Measurements from ENCODE around the gene MARCKS. TPM values are rescaled to one million over a fixed set of nuclear protein-coding genes. Genes with fewer than 3 reads are reported as not detected.

MARCKS gene
- polyA plus RNA-seq, 1 experiment: 47.0 TPM

DNA sequence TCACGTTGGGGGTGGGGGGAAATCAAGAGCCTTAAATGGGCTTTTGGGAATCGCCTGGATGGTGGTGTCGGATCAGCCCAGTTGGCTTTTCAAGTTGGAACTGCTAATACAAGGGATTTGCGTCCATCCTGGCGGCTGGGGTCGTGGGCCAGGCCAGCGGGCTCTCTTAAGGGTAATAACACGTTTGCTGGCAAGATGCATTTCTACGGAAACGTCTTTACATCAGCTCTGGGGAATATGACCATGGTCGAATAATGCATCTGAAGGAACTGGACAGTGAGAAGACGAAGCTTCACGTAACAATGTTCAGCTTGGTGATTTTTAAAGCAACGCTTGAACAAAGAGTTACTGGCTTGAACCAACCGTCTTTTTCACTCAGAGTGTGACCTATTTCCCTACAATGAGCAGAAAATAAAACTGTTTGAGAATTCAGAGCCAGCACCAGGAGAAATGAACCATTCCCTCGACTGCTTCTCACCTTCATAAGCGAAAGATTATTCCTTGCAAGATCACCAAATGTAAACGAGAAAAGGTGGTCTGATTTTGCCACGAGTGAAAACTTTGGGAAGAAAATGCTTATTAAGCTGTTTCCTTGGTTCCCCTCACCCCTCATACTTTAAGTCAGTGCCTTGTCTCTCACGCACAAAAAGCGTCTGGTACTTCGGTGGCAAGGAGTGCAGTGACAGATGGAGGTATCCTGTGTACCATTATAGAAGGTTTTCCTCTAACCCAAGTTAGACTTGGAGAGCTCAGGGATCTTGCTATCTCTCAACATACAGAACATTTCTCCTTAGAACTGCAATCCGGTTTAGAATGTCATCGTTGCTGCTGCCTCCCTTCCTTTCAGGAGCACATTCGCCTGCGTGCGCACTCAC, 1.4 kb upstream of the MARCKS start:
- H3K27me3 ChIP-seq (ENCODE audit: control insufficient read depth, insufficient read depth, low read length): no peaks in the 10 kb centered on the region
- ChIA-PET POLR2A (interaction anchor here (0.5 to 0.7 kb wide), 4 partner anchors 171 to 1284 kb away, joined by 3 to 26 read pairs (median 6); no protein-coding TSS in a partner anchor), CTCF (interaction anchor here (0.6 to 1.4 kb wide), 6 partner anchors 11 to 317 kb away, joined by 3 to 4 read pairs (median 3); no protein-coding TSS in a partner anchor)
- DNase-seq (ENCODE audit: low read depth): no peak
- H3K4me3 ChIP-seq (ENCODE audit: low read depth, low read length): peak overlapping the region; percentile 89
- peaks cover 5% of the 10 kb centered on the region for H3K36me3 ChIP-seq (ENCODE audit: control insufficient read depth, insufficient read depth, low read length)
- TF ChIP-seq, protein P1, sequence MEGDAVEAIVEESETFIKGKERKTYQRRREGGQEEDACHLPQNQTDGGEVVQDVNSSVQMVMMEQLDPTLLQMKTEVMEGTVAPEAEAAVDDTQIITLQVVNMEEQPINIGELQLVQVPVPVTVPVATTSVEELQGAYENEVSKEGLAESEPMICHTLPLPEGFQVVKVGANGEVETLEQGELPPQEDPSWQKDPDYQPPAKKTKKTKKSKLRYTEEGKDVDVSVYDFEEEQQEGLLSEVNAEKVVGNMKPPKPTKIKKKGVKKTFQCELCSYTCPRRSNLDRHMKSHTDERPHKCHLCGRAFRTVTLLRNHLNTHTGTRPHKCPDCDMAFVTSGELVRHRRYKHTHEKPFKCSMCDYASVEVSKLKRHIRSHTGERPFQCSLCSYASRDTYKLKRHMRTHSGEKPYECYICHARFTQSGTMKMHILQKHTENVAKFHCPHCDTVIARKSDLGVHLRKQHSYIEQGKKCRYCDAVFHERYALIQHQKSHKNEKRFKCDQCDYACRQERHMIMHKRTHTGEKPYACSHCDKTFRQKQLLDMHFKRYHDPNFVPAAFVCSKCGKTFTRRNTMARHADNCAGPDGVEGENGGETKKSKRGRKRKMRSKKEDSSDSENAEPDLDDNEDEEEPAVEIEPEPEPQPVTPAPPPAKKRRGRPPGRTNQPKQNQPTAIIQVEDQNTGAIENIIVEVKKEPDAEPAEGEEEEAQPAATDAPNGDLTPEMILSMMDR (IDR thresholded peaks at IDR 0.05; ENCODE audit: insufficient read depth, low read depth, low read length): no peak

DNA sequence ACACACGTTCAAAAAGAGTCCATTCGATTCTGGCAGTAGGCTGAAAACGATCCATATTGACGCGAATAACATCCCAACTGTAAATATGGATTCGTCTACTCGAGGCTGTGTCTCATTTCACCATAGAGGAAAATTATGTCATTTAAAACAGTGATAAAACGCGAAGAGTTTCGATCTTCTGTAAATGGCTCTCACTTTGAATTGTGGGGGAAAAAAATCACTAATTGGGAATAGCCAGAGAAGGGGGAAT, 845 bp upstream of the MARCKS start:
- TF ChIP-seq, protein P1 (IDR thresholded peaks at IDR 0.05; ENCODE audit: insufficient read depth, low read depth, low read length): no peak
- POLR2A ChIA-PET: no interaction called here
- CTCF ChIA-PET: interaction anchor here (1.2 to 1.4 kb wide), 3 partner anchors 23 to 205 kb away, joined by 3 to 4 read pairs (median 4); no protein-coding TSS in a partner anchor

DNA sequence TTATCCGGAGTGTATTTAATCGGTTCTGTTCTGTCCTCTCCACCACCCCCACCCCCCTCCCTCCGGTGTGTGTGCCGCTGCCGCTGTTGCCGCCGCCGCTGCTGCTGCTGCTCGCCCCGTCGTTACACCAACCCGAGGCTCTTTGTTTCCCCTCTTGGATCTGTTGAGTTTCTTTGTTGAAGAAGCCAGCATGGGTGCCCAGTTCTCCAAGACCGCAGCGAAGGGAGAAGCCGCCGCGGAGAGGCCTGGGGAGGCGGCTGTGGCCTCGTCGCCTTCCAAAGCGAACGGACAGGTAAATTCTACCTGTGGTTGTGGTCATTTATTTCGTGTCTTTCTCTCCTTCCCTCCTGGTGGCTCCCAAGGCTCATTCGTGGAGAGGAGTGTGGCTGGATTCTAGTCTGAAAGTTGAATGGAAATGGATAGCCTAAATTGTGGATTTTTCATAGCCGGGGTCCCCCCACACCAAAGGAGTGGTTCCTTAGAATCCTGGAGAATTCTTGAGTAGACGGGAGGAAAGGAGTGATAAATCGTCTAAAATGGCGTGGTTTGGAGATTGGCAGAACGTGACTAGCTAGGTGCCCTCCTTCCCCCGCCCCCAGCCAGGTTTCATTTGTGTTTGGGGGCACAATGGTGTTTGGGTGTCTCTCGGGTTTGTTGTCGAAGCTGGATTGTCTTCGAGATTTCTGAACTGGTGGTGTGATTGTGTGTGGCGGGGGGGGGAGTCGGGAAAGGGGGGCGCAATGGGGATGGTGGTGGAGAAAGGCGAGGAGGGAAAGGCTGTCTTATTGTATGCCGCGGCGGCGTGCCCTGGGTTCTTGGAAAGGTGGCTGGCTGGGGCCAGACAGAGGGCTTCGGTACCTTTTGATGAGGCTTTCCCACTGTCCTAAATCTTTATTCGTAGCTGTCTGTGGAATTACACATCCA, 673 bp downstream of the MARCKS start:
- Histone ChIP-seq H3K27me3 (ENCODE audit: control insufficient read depth, insufficient read depth, low read length) (no peaks in the 10 kb centered on the region), H3K36me3 (ENCODE audit: control insufficient read depth, insufficient read depth, low read length) (peaks cover 5% of the 10 kb centered on the region), H3K4me3 (ENCODE audit: low read depth, low read length) (peak overlapping the region; percentile 89)
- ChIA-PET CTCF (interaction anchor here (0.6 to 2.6 kb wide), 29 partner anchors 13 to 1655 kb away, joined by 3 to 10 read pairs (median 4); no protein-coding TSS in a partner anchor), POLR2A (interaction anchor here (0.5 to 0.9 kb wide), 4 partner anchors 163 to 737 kb away, joined by 3 read pairs; no protein-coding TSS in a partner anchor)
- no peak for DNase-seq (ENCODE audit: low read depth)
- TF ChIP-seq, protein P1 (IDR thresholded peaks at IDR 0.05; ENCODE audit: insufficient read depth, low read depth, low read length): no peak

More for the DNA sequence above, 845 bp upstream of the MARCKS start:
- peak overlapping the region; percentile 89 for H3K4me3 ChIP-seq (ENCODE audit: low read depth, low read length)
- H3K36me3 ChIP-seq (ENCODE audit: control insufficient read depth, insufficient read depth, low read length): peaks cover 5% of the 10 kb centered on the region
- no peak for DNase-seq (ENCODE audit: low read depth)
- no peaks in the 10 kb centered on the region for H3K27me3 ChIP-seq (ENCODE audit: control insufficient read depth, insufficient read depth, low read length)

DNA sequence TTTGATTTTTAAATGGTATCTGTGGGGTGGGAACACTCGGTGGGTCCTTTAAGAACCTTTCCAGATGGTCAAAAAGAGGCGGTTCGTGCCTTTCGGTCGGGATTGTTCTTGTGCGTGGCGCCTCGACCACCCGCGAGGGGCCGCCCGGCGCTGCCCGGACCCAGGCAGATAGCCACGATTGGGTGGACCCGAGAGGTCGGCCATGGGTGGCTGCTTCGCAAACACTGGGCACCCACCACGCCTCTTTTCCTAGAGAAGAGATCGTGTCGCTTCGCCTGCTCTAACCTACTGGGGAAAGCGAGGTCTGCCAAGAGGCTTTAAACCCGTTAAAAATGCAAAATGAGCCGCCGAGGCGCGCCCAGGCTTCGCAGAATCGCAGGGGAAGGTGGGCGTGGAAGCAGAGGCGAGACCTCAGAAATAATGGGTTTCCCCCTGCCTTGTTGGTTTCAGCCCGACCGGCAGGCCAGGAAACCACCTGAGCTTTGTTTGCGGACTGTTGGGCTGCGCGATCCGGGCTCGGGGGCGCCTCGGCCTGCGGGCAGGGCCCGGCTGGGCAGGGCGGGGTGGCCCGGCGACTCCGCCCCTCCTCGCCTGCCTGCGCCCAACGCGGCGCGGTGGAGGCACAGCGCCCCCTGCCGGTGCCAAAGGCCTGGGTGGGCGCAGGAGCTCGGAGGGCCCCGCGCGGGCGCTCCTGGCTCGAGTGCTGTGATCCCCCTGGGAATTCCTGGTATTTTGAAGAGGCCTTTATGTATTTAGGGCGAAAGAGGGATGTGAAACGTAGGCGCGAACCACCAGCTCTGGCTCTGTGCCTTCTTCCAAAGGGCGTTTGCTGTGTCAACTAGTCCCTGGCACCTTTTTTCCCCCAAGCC, 1.6 kb downstream of the MARCKS start:
- H3K4me3 ChIP-seq (ENCODE audit: low read depth, low read length): peak overlapping the region; percentile 89
- no peak for DNase-seq (ENCODE audit: low read depth)
- POLR2A ChIA-PET: interaction anchor here (0.6 to 0.9 kb wide), 5 partner anchors 212 to 738 kb away, joined by 3 read pairs; no protein-coding TSS in a partner anchor
- CTCF ChIA-PET: interaction anchor here (0.6 to 2.6 kb wide), 47 partner anchors 10 to 1656 kb away, joined by 3 to 10 read pairs (median 4); no protein-coding TSS in a partner anchor
- peaks cover 5% of the 10 kb centered on the region for H3K36me3 ChIP-seq (ENCODE audit: control insufficient read depth, insufficient read depth, low read length)
- TF ChIP-seq, protein P1 (IDR thresholded peaks at IDR 0.05; ENCODE audit: insufficient read depth, low read depth, low read length): peak; percentile 69
- H3K27me3 ChIP-seq (ENCODE audit: control insufficient read depth, insufficient read depth, low read length): no peaks in the 10 kb centered on the region

All from BJ (cell line).